ENCODE measurements around the gene LIMS1. TPM values are rescaled to one million over a fixed set of nuclear protein-coding genes. Genes with fewer than 3 reads are reported as not detected.

The LIMS1 gene
- polyA plus RNA-seq, 1 donor (not counting 4 experiments of a cell fraction or from before 2014, with no cell fraction given) = 62.5 TPM

- Histone ChIP-seq H3K9me1 (ENCODE audit: control insufficient read depth, extremely low read depth, insufficient read depth, low read length) (no peaks in the 10 kb centered on the region), H3K4me1 (ENCODE audit: control insufficient read depth, extremely low read depth, insufficient read depth, low read length) (no peaks in the 10 kb centered on the region), H3K9me3 (ENCODE audit: control insufficient read depth, low read depth, low read length) (no peaks in the 10 kb centered on the region), H3K4me2 (ENCODE audit: control insufficient read depth, extremely low read depth, insufficient read depth, low read depth, low read length) (no peak overlapping the region), H2AFZ (ENCODE audit: control insufficient read depth, low read length) (no peak overlapping the region), H4K20me1 (ENCODE audit: control insufficient read depth, extremely low read depth, insufficient read depth, low read length) (no peaks in the 10 kb centered on the region), H3K9ac (ENCODE audit: control insufficient read depth, extremely low read depth, insufficient read depth, low read length) (no peak overlapping the region), H3K27me3 (ENCODE audit: control insufficient read depth, extremely low read depth, insufficient read depth, low read length) (no peaks in the 10 kb centered on the region), H3K36me3 (ENCODE audit: control insufficient read depth in 2 of 2, extremely low read depth in 1 of 2, insufficient read depth in 2 of 2, low read length in 2 of 2) (no peaks in the 10 kb centered on the region), H3K27ac (ENCODE audit: control insufficient read depth, insufficient read depth, low read length) (no peak overlapping the region), H3K79me2 (ENCODE audit: control insufficient read depth, insufficient read depth, low read length) (no peaks in the 10 kb centered on the region), H3K4me3 (ENCODE audit: control insufficient read depth in 2 of 3, extremely low read depth in 1 of 3, insufficient read depth in 2 of 3, low read depth in 1 of 3, low read length in 3 of 3) (no peak overlapping the region)
- dilution Hi-C loops (cut with MboI; ENCODE audit: extremely low pct_ligation_motif_present, low sequenced_read_pairs) = no loop called here
- TF ChIP-seq CTCF (optimal IDR thresholded peaks at IDR 0.05 in 1 of 3, IDR thresholded peaks at IDR 0.05 in 1 of 3, conservative IDR thresholded peaks at IDR 0.05 in 1 of 3; ENCODE audit: extremely low read depth in 1 of 3, insufficient read depth in 2 of 3, low read length in 3 of 3) (no peak), EZH2 (IDR thresholded peaks at IDR 0.05; ENCODE audit: low read length) (no peak)
- FAIRE-seq = no peak
- no peak for DNase-seq (ENCODE audit: low read depth, low spot score)
These were observed 167.5 kb downstream of the LIMS1 start for GRCh38 chr2:108701806-108702205.

DNA sequence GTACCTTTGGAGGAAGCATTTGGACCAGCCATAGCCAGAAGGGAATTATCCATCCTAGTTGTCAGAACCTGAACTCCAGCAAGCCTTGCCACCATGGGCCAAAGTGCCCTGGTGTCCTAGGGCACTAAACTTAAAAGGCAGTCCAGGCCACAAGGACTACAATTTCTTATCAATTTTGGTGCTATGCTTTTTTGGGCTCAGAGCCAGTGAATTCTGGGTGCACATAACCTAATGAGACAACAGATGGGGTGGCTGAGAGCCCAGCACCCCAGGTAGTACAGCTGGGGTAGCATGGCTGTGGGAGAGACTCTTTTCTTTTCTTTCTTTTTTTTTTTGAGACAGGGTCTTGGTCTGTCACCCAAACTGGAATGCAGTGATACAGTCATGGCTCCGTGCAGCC, 170.6 kb downstream of the LIMS1 start:
- no peak overlapping the region for H3K9ac ChIP-seq (ENCODE audit: control insufficient read depth, extremely low read depth, insufficient read depth, low read length)

More for the DNA sequence above, 170.6 kb downstream of the LIMS1 start:
- no peaks in the 10 kb centered on the region for H3K9me3 ChIP-seq (ENCODE audit: control insufficient read depth, low read depth, low read length)
- FAIRE-seq (no peak), DNase-seq (ENCODE audit: low read depth, low spot score) (no peak)
- H3K9me1 ChIP-seq (ENCODE audit: control insufficient read depth, extremely low read depth, insufficient read depth, low read length) = no peaks in the 10 kb centered on the region
- no peaks in the 10 kb centered on the region for H4K20me1 ChIP-seq (ENCODE audit: control insufficient read depth, extremely low read depth, insufficient read depth, low read length)
- H3K27me3 ChIP-seq (ENCODE audit: control insufficient read depth, extremely low read depth, insufficient read depth, low read length) = no peaks in the 10 kb centered on the region
- dilution Hi-C loops (cut with MboI; ENCODE audit: extremely low pct_ligation_motif_present, low sequenced_read_pairs) = no loop called here
- no peak overlapping the region for H3K4me2 ChIP-seq (ENCODE audit: control insufficient read depth, extremely low read depth, insufficient read depth, low read depth, low read length)
- H3K27ac ChIP-seq (ENCODE audit: control insufficient read depth, insufficient read depth, low read length) = no peak overlapping the region
- H3K79me2 ChIP-seq (ENCODE audit: control insufficient read depth, insufficient read depth, low read length) = no peaks in the 10 kb centered on the region
- no peak overlapping the region for H3K4me3 ChIP-seq (ENCODE audit: control insufficient read depth in 2 of 3, extremely low read depth in 1 of 3, insufficient read depth in 2 of 3, low read depth in 1 of 3, low read length in 3 of 3)
- H3K36me3 ChIP-seq (ENCODE audit: control insufficient read depth in 2 of 2, extremely low read depth in 1 of 2, insufficient read depth in 2 of 2, low read length in 2 of 2) = no peaks in the 10 kb centered on the region
- H3K4me1 ChIP-seq (ENCODE audit: control insufficient read depth, extremely low read depth, insufficient read depth, low read length) = no peaks in the 10 kb centered on the region
- TF ChIP-seq CTCF (optimal IDR thresholded peaks at IDR 0.05 in 1 of 3, IDR thresholded peaks at IDR 0.05 in 1 of 3, conservative IDR thresholded peaks at IDR 0.05 in 1 of 3; ENCODE audit: extremely low read depth in 1 of 3, insufficient read depth in 2 of 3, low read length in 3 of 3) (no peak), EZH2 (IDR thresholded peaks at IDR 0.05; ENCODE audit: low read length) (no peak)
- no peak overlapping the region for H2AFZ ChIP-seq (ENCODE audit: control insufficient read depth, low read length)
